ENCODE measurements around the gene FOXO6.

Gene FOXO6

DNA sequence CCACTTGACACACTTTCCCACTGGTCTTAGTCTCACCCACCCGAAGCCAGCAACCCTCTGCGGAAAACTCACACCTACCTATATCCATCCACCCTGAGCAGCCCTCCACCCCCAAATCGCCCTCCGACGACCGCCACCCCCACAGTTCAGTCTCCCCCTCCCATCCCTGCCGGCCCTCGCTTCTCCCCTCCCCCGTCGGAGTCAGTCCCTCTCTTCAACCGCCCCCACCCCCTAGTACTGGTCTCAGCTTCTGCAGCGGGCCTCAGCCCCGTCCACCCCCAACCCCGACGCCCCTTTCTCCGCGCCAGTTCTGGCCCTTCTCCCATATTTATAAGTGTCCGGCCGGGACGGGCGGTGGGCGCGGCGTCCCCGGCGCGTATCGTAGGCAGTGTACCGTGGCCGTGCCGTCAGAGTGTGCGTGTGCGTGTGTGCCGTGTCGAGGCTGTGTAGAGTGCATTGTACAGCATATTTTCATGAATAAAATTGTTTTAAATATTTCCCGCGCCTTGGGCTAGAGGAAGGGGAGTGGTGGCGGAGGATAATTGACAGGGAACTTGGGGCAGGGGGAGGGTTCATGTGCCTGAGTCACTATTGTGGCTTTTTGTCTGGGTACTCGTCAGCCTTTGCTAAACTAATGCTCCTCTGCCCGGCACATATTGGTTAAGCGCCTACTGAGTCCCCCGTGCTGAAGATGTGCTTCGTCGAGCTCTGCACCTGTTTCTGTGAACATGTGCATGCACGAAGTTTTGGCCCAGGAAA, 22.0 kb downstream of the FOXO6 start:
- DNase-seq: no peak

GRCh38 chr1:41384579-41384978, 23.3 kb downstream of the FOXO6 start:
- no peak for DNase-seq

DNA sequence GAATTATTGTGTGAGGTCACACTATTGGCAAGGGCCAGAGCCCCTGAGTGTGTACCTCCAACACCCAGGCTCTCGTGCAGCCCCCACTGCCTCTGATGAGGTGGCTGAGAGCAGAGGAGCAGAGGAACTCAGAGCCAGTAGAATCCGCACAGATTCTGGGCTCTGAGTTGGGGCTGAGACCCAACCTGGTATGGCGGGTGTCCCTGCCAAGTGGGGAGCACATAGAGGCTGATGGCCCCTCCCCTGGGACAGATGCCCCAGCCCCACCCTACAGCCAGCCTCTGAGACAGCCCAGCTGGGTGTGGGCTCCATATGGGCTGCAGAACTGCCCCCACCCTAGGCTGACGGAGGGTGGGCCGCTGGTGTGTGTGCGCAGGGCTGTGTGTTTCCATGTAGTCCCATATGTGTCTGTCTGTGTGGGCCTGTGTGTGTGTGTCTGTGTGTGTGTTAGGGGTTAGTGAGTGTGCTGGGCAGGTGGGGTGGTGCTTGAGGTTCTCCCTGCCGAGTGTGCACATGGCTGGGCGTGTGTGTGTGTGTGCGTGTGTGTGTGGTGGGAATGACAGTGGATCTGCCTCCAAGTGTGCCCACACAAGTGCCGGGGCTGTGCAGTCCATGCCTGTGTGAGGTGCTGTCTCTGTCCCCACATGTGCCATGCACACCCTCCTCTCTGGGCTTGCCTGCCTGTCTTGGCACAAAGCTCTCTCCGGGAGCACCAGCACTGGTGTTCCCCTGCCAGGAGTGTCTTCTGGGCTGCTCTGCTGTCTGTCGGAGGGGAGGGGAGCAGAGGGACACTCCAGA, 24.4 kb downstream of the FOXO6 start:
- DNase-seq: no peak

DNA sequence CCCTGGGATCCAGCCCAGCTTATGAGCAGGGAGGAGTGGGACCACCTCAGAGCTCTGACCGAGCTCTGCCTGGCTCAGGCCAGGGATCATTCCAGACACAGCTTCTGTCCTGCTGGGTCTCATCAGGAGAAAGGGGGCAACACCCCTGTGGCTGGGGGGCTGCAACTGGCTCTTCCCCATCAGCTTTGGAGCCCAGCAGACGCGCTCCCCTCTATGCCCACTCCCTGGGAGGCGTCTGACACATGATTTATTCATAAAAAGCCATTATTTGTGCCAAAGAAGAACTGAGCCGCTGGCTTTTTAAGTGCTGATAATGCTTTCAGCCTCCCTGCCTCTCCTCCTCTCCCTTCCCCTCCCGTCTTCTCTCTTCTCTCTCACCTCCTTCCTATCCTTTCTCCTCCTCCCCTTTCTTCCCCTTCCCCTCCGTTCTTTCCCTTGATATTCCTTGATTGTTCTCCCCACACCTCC, 25.0 kb downstream of the FOXO6 start:
- DNase-seq: no peak

DNA sequence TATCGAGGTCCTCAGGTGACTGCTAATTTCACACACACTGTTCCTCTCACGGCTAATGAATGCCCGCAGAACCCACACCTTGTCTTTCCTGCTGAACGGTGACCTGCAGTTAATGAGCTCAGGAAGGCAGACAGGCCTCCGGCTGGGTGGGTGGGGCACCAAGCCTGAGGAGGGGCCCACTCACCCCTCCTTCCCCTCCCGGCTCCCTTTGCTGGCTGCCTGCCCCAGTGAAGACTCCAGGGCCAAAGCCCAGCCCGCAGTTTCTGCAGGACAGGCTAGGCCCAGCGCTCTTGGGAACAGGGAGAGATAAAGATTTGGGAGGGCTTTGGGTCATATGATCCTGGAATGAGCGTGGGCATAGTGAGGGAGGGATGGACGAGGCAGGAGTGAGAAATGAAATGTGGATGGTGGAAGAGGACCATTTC, 26.4 kb downstream of the FOXO6 start:
- DNase-seq: peak; percentile 64

DNA sequence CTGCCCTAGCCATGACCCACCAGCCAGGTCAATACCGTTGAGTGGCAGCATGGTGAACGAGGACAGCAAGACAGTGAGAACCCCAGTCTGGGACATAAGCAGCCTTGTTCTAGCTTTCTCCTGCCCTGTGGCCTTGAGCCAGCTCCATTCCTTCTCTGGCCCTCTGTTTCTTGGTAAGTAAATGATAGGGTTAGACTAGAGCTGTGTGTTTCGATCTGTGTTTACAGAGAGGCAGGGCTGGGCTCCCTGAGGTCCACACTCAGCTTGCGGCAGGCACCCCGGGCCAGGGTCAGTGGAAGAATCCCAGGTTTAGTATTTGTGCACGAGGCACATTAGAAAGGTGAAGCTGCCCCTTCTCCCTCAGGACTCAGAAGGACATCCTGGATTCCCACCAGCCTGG, 27.3 kb downstream of the FOXO6 start:
- no peak for DNase-seq

GRCh38 chr1:41389009-41389408, 27.8 kb downstream of the FOXO6 start:
- DNase-seq: no peak

- DNase-seq: no peak
These were observed 28.9 kb downstream of the FOXO6 start for GRCh38 chr1:41390166-41390565.

DNA sequence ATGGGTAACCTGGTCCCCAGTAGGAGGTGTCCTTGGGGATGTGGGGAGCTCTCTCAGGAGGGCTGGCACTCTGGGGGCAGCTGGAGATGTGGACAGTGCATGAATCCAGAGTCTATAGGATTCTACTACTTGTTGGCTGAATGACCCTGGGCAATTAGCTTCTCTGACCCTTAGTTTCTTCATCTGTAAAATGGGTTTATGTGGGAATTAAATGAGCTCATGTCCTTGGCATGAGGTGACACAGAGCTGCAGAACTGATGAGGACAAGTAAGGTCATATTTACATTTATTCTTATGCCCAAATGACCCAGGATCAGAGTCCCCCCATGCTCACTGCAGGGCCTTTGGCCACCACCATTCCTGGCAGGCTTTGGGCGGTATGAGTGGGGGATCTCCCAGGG, 29.3 kb downstream of the FOXO6 start:
- DNase-seq: no peak

- DNase-seq: no peak
These were observed 30.7 kb downstream of the FOXO6 start for GRCh38 chr1:41391834-41392527.

DNA sequence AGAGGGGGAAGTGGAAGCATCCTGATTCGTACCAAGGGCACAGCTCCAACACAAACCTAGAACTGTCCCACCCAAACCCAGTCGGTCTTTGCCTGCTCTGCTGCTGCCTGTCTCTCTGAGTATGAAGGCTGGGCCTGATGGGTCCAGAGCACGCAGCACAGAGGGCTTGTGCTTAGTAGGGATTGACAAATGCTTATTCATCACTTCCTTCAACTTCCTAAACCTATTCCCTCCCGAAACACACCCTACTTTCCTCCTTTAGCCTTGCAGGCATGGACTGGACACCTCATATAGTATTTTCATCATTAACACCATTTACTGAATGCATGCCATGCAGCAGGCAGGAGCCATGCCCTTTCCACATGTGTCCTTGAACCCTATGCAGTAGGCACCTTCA, 31.3 kb downstream of the FOXO6 start:
- no peak for DNase-seq

DNA sequence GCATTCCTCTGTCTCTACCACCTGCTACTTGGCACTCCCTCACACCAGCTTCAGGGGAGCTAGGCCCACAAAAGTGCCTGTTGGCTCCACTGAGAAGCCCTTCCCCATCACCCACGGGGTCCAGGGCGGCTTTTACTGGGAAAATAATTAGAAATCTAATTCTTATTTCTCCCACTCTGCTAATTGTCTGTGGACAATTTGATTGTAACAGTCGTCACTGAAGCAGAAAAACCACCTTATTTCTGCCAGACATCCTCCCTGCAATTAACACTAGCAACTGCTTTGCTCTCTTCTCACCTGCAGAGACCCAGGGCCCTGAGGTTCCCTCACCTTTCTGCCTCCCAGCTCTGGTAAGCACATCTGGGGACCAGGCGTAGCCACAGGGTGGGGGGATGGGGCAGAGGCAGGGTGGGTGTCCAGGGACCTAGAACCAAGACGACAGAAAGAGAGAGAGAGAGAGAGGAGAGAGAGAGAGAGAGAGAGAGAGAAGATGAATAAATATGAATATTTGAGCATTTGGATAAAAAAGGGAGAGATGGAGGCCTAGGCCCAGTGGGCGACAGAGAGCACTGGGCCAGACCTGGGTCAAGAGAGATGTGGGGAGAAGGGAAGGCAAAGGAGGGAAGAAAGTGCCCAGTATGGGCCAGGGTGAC, 32.6 kb downstream of the FOXO6 start:
- DNase-seq: no peak

GRCh38 chr1:41394369-41394744, 33.1 kb downstream of the FOXO6 start:
- DNase-seq: no peak

GRCh38 chr1:41394959-41395956, 34.0 kb downstream of the FOXO6 start:
- DNase-seq: peak; percentile 69

GRCh38 chr1:41396084-41396483, 34.9 kb downstream of the FOXO6 start:
- no peak for DNase-seq

GRCh38 chr1:41397020-41397419, 35.8 kb downstream of the FOXO6 start:
- no peak for DNase-seq

GRCh38 chr1:41397753-41398330, 36.6 kb downstream of the FOXO6 start:
- DNase-seq: no peak

DNA sequence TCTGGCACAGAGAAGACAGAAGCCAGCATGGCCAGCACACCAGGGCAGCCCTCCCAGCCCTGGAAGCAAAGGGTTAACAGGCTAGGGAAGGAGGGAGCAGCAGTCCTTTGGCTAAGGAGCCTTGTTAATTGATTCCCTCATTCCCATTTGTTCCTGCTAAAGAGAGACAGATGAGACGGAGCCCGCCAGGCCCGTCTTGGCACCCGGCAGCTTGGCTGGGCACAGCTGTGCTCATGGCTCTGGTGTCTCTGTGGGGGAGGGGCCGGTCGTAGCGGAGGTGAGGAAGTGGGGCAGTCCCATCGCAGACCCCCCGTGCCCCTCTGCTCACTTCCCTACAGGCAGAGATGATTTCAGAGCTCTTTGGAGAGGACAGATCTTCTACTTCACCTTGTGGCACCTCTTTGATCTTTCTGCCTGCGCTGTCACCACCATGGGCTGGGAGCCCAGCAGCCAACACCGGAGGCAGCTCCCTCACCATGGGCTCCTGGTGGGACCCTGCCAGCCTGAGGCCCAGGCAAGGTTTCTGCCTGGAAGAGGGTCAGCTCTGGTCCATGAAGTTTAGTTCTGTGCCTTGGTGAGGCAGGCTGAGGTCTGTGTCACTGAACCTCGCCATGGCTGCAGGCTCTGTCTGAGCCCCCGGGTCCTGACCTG, 38.0 kb downstream of the FOXO6 start:
- DNase-seq: no peak

DNA sequence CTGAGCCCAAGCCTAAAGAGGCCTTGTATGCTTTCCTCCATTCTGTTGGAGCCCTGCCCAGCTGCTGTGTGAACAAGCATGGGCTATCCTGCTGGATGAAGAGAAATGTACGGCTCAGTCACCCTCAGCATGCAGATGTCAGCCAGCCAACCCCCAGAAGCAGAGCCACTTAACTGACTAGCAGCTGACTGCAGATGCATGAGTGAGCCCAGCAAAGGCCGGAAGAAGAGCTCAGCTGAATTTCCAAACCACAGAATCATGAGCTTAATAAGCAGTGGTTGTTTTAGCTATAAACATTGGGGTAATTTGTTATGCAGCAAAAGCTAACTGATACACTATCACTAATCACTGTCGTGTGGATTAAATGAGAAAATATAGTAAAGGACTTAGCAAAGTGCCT, 39.0 kb downstream of the FOXO6 start:
- DNase-seq: no peak

GRCh38 chr1:41401899-41402298, 40.7 kb downstream of the FOXO6 start:
- no peak for DNase-seq

Data from right kidney (tissue), 1 donor.